Measurements from ENCODE around the gene MX1.

The MX1 gene

DNA sequence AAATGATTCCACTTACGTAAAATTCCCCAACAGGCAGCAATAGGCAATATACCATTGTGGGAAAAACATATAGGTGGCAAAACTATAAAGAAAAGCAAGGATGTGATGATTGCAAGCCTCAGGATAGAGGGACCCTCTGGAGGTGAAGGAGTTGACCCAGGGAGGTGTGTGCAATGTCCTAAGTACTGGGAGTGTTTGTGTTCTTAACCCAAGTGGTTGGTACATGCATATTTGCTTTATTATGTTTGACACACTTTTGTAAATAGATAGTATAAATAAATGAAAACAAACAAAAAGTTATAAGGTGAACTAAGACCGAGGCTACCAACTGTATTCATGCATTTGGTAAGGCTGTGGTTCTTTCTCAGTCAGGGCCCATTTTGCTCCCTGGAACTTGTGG is 7.5 kb downstream of the MX1 start:
- FAIRE-seq: no peak

DNA sequence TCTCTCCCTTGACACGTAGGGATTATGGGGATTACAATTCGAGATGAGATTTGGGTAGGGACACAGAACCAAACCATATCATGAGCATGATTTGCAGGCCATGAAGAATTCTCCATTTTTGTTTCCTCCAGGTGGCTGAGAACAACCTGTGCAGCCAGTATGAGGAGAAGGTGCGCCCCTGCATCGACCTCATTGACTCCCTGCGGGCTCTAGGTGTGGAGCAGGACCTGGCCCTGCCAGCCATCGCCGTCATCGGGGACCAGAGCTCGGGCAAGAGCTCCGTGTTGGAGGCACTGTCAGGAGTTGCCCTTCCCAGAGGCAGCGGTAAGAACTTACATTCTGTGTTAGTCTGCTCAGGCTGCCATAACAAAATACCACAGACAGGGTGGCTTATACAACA is 9.7 kb downstream of the MX1 start:
- no peak for FAIRE-seq

GRCh38 chr21:41437729-41438128 is 11.7 kb downstream of the MX1 start:
- no peak for FAIRE-seq

DNA sequence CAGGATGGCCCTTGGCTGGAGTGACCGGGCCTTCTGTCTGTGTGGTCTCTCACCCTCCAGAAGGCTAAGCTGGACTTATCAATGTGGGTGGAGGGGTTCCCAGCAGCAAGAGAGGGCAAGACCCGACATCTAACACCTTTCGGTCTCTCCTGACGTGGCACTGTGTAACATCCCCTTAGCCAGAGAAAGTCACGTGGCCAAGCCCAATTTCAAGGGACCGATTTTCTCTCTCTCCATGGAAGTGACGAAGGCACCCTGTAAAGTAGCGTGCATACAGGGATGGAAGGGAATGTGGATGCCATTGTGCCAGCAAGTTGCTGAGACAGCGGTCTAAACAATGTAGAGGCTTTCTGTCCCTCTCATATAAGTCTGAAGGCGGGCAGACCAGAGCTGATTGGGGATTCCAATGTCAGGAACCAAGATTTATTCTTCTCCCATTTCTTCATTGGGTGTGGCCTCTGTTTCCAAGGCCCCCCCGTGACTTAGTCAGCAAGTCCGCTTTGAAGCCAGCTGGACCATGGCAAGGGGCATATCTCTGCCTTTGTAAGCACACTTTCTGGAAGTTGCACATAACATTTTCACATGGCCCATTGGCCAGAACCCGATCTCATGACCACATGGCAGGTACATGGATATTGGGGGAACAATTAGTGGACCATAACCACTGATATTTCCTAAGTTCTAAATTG is 12.5 kb downstream of the MX1 start:
- FAIRE-seq: no peak

- FAIRE-seq: no peak
These were observed 13.2 kb downstream of the MX1 start for GRCh38 chr21:41439248-41439647.

DNA sequence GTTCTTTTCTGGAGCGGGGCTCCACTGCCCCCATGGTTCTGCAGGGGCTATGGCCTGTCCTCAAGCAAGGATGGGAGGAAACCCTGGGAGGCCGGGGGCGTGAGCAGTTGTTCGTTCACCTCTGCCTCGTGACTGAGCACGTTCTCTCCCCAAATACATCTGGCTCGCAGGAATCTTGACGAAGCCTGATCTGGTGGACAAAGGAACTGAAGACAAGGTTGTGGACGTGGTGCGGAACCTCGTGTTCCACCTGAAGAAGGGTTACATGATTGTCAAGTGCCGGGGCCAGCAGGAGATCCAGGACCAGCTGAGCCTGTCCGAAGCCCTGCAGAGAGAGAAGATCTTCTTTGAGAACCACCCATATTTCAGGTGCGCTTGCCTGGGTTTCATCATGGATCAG is 15.5 kb downstream of the MX1 start:
- no peak for FAIRE-seq

DNA sequence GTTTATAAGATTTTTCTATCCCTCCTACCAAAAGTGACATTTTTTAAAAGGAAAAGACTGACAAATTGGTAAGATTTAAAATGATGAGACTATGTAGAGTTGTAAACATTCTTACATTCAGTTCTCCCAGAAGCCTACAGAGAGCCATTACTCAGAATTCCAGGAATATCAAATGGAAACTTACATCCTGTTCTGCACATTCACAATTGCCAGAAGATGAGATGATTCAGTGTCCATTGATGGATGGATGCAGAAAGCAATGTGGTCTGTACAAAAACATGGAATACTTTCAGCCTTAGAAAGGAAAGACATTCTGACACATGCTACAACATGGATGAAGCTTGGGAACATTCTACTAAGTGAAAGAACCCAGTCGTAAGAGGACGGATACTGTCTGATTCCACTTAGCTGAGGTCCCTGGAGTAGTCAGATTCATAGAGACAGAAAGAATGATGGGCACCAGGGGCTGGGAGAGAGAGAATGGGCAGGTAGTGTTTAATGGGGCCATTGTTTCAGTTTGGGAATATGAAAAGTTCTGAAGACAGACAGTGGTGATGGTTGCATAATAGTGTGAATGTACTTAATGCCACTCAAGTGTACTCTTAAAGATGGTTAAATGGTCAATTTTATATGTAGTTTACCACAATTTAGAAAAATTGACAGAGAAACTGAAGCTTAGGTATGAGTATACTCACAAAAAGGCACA is 16.6 kb downstream of the MX1 start:
- FAIRE-seq: no peak

DNA sequence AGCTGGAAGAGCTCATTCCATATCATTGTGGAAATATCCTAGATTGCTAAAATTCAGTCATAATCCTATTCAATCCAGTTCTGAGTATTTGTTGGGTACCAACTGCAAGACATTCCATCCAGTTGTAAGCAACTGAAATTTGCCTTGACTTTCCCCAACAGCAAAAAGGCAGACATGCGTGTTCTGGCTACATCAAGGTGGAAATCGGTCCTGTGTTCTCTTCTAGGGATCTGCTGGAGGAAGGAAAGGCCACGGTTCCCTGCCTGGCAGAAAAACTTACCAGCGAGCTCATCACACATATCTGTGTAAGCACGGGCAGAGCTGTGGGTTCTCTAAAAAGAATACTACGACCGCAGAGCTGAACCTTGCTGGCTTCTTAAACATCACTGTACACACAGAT is 17.5 kb downstream of the MX1 start:
- FAIRE-seq: no peak

GRCh38 chr21:41444703-41445464 is 18.8 kb downstream of the MX1 start:
- FAIRE-seq: no peak

GRCh38 chr21:41445465-41445862 is 19.4 kb downstream of the MX1 start:
- no peak for FAIRE-seq

DNA sequence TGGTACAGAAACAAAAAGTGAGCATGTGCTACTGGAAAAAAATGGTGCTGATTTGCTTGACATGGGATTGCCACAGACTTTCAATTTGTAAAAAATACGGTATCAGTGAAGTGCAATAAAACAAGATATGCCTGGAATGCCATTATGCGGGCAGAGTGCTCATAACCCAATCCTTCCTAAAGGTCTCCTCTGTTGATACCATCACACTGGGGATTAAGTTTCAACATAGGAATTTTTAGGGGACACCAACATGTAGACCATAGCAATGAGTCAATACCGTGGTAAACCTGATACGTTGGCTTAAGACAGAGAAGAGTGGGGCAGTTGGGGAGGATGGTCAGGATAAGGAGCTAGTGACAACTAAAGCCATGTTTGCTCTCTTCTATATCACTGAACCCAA is 20.5 kb downstream of the MX1 start:
- FAIRE-seq: no peak

DNA sequence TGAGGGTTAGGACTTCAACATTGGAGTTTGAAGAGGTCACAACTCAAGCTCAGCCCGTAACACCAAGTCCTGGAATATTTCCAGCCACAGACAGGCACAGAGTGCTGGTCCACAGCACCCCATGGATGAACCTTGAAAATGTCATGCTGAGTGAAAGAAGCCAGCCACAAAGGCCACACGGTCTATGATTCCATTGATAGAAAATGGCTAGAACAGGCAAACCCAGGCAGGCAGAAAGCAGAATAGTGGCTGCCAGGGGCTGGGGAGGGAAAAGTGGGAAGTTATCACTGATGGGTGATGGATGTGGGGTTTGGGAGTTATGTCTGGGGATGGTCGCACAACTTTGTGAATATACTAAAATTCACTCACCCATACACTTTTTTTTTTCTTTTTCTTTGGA is 21.3 kb downstream of the MX1 start:
- FAIRE-seq: no peak

DNA sequence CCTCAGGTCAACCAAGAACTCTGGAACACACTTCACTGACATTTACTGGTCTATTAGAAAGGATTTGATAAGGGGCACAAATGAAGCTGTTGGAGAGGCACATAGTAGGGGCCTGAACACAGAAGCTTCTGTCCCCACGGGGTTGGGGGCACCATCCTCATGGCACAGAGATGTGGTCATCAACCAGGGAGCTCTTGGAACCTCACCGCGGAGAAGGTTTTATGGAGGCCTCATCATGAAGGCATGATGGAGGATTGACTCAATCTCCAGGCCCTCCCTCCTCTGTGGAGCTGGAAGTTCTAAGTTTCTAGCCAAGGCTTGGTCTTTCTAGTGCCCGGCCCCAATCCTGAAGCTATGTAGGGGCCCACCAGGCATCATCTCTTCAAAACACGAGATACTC is 23.6 kb downstream of the MX1 start:
- FAIRE-seq: no peak

DNA sequence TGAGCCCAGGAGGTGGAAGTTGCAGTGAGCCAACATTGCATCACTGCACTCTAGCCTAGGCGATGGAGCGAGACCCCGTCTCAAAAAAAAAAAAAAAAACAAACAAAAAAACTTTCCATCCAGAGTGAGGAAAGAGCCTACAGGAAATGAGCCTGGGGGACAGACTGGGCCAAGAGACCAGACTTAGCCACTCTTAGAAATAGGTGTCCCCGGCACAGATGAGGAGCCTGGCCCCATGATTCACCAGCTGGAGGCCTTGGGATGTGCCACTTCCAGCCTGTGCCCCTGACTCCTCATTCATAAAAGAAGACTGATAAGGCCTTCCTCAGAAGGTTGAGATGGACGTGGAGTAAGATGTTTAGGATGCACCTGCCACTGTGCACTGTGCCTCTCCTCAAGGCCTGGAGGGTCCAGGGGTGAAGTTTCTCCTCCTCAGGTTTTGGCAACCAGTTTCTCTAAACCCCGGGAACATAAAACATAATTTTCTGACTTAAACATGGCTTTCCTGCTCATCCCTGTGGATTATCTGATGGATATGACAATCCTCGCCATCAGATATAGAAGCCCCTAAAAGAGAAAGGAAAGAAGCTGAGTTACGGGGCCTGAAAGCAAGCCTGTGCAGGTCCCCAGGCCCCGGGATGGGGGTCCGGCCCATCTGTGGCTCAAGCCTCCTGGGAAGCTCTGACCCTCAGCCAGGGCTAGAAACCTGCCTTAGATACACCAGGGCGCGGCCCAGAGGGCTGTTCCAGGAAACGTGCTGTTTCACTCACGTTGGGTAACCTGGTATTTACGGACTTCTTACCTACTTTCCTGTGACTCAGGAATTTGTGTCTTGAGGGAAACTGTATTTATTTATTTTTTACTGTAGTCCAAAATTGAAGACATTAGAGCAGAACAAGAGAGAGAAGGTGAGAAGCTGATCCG is 26.0 kb downstream of the MX1 start:
- no peak for FAIRE-seq

DNA sequence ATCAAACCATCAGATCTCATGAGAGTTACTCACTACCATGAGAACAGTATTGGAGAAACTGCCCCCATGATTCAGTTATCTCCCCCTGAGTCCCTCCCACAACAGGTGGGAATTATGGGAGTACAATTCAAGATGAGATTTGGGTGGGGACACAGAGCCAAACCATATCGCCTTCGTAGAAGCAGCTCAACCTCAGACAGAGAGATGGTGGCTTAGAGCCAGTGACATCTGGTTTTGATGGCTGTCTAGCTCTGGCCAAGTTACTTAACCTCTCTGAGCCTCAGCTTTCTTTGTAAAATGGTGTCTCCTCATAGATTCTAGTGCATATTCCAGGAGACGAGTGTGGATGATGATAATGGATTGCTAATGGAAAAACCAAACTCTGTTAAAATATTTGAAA is 27.2 kb downstream of the MX1 start:
- no peak for FAIRE-seq

DNA sequence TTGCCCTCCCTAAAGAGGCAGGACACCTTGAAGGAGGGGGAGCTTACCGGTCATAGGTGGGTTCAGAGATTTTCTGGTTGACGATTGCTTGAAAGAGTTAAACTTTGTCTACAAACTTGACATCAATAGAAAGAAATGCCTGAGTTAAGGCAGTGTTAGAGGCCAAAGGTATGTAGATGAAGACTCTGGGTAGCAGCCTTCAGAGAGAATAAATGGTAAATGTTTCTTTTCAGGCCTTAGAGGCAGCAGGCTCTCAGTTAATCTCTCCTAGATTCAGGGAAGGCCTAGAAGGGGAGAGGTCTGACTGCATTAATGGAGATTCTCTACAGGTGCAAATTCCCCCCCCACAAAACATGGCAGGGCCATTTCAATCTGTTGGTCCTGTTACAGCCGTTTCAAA is 27.7 kb downstream of the MX1 start:
- no peak for FAIRE-seq

- FAIRE-seq: no peak
These were observed 32.1 kb downstream of the MX1 start for GRCh38 chr21:41458121-41458520.

DNA sequence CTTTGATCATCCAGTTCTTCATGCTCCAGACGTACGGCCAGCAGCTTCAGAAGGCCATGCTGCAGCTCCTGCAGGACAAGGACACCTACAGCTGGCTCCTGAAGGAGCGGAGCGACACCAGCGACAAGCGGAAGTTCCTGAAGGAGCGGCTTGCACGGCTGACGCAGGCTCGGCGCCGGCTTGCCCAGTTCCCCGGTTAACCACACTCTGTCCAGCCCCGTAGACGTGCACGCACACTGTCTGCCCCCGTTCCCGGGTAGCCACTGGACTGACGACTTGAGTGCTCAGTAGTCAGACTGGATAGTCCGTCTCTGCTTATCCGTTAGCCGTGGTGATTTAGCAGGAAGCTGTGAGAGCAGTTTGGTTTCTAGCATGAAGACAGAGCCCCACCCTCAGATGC is 32.5 kb downstream of the MX1 start:
- FAIRE-seq: no peak

DNA sequence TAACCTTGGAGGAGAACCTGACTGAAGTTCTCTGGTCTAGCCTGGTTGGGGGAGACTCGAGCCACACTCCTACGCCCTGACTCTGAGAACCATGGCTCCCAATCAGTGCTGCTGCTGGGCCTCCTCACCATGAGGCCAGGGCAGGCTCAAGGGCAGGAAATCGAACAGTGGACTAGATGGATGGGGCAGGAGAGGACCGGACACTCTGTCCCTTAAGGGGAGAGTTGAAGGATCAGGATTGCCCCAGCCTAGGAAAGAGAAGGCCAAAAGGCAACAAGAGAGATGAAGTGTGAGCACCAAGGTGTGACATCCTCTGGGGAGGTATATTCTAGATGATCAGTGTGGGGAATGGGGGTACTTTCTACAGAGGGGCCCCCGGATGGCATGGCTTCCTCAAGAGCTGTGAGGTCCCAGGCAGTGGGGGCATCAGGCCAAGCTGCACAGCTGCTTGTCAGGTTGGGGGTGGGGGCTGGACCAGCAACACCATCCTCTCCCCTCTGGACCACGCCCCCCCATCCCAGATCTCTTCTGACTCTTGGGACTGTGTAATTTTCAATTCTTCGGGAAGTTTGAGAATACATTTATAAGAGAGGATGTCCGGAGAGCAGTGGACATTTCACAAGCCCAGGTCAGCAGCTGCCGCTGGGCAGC is 34.0 kb downstream of the MX1 start:
- no peak for FAIRE-seq

GRCh38 chr21:41460578-41461527 is 34.8 kb downstream of the MX1 start:
- FAIRE-seq: no peak

GRCh38 chr21:41465176-41465781 is 39.2 kb downstream of the MX1 start:
- FAIRE-seq: no peak

Data from islet of Langerhans (tissue), 1 donor.